ENCODE measurements around the gene CNTNAP1.

DNA sequence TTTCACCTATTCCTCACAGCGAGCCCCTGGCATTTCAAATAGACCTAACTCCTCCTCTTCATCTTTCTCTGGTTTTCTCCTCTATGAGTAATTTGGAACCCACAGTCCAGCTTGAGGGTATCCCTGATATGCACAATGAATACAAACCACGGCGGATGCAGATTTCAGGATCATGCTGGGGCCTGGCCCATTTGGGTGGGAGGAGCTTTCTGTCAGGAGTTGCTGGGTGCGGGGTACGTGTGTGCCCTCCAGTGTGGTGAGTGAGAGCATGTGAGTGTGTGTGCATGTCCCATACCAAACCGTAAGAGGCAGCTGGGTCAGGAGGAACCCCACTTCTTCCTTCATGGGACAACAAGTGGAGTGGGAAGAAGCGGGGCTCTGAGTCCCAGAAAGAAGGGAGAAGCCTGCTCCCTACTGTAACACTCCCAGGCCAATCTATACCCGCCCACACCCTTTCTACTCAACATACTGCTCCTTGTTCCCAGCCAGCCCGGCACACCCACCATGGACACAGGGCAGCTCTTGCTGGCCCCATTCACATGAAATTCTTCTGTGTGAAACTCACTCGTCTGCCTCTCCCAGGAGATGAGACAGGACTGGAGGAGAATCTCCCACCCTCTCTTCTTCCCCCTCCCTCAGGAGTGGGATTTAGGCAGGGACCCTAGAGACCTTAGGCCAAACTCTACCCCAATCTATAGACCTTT lies 18.4 kb downstream of the CNTNAP1 start:
- TF ChIP-seq EP300 (IDR thresholded peaks at IDR 0.05): no peak
- TF ChIP-seq, protein P1, sequence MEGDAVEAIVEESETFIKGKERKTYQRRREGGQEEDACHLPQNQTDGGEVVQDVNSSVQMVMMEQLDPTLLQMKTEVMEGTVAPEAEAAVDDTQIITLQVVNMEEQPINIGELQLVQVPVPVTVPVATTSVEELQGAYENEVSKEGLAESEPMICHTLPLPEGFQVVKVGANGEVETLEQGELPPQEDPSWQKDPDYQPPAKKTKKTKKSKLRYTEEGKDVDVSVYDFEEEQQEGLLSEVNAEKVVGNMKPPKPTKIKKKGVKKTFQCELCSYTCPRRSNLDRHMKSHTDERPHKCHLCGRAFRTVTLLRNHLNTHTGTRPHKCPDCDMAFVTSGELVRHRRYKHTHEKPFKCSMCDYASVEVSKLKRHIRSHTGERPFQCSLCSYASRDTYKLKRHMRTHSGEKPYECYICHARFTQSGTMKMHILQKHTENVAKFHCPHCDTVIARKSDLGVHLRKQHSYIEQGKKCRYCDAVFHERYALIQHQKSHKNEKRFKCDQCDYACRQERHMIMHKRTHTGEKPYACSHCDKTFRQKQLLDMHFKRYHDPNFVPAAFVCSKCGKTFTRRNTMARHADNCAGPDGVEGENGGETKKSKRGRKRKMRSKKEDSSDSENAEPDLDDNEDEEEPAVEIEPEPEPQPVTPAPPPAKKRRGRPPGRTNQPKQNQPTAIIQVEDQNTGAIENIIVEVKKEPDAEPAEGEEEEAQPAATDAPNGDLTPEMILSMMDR (IDR thresholded peaks at IDR 0.05): no peak
